Uterus (tissue), 4 donors: ENCODE results near the gene CLTC. TPM values are rescaled to one million over a fixed set of nuclear protein-coding genes. Genes with fewer than 3 reads are reported as not detected.
A peak's percentile ranks its signal among the peaks of the same experiment; 100 is the strongest.

Experiments
- DNase-seq, 2 donors: peaks; one replicate each; pipeline ENCODE4 v3.0.0-alpha.2; 2019 to 2020
- H3K27ac ChIP-seq, 2 donors: fragments of 200-600 bp; sonication (generic); 1 replicate in 1 of 2; 2 replicates in 1 of 2; pipeline ENCODE4 v1.5.1; 2016 to 2018
- H3K27me3 ChIP-seq, 2 donors: fragments of 200-600 bp; sonication (generic); one replicate each; pipeline ENCODE4 v1.5.1; 2018 to 2019; ENCODE audit warnings: control low read depth in 1 of 2
- H3K36me3 ChIP-seq, 2 donors: fragments of 200-600 bp; sonication (generic); one replicate each; pipeline ENCODE4 v1.5.1; 2019; ENCODE audit warnings: control low read depth in 1 of 2
- H3K4me1 ChIP-seq, 2 donors: fragments of 200-600 bp; sonication (generic); one replicate each; pipeline ENCODE4 v1.5.1; 2018 to 2019; ENCODE audit warnings: control low read depth in 1 of 2
- H3K4me3 ChIP-seq, 2 donors: fragments of 200-600 bp; sonication (generic); 1 replicate in 1 of 2; 2 replicates in 1 of 2; pipeline ENCODE4 v1.5.1; 2018 to 2019; ENCODE audit warnings: mild to moderate bottlenecking in 1 of 2
- H3K9me3 ChIP-seq, 2 donors: fragments of 200-600 bp; sonication (generic); one replicate each; pipeline ENCODE4 v1.5.1; 2019; ENCODE audit warnings: control low read depth in 1 of 2
- CTCF ChIP-seq, 4 experiments: fragments of 200-600 bp in 2 of 4; fragments of 450-650 bp in 2 of 4; sonication (generic) in 2 of 4; IDR thresholded peaks; one replicate each; pipeline ENCODE4 v1.5.1; 2016 to 2019; ENCODE audit warnings: antibody characterized with exemption in 4 of 4, mild to moderate bottlenecking in 2 of 4, moderate library complexity in 1 of 4
- POLR2A ChIP-seq, 2 donors: fragments of 450-650 bp; IDR thresholded peaks; one replicate each; pipeline ENCODE4 v1.6.1; 2016; ENCODE audit warnings: antibody characterized with exemption in 2 of 2, mild to moderate bottlenecking in 1 of 2, moderate library complexity in 1 of 2
- intact Hi-C: fragments of 100-400 bp; cut with DNase I; formaldehyde crosslinking; loops from one replicate; pipeline ENCODE4 v1.15.1; 2023; ENCODE audit warnings: low total_unique reads
- total RNA-seq, 4 donors: library from RNA; depleted of rRNA in 3 of 4; stranded (reverse); fragments of >200 nt in 3 of 4; gene quantifications; one replicate each; pipeline versions ENCODE4 v1.1.0 to v1.2.4, GENCODE V29; 2014 to 2023
- donor health status: DM: yes; HTN: yes; CAD: no.

The CLTC gene
- total RNA-seq, 4 donors from 2014 or later = 89.7 to 463 (median 245) TPM

DNA sequence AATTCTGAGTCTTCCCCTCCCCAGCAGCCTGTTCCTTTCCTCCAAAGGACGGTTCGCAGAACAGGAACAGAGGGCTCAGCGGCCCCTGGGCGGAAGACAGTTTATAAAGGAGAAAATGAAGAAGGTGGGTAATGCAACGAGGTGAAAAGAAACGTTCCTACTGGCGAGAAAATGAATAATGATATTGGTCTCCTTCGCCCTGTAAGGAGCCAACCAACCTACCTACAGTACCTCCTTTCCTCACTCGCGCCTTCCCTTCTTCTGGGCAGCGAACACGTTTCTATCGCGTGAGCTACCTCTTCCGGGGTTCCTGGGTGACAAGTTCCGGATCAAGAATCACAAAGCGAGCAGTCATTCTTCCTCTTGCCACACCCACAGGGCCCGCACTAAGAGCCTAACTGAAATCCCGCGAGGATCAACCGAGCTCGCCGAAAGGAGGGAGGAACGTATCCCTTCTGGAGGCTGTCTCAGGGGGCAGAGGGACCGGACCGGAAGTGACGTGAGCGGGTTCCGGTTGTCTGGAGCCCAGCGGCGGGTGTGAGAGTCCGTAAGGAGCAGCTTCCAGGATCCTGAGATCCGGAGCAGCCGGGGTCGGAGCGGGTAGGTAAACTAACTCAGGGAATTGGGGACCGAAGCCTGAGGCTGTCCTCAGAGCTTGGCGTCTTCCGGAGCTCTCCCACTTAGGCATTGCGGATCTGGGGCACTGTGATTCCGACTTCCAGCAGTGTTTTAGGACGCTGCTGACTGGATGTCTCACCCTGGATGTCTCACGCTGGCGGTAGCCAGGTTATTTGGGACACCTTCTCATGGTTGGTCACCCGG is 87.7 kb downstream of the CLTC start, which contains the start of the genes PTRH2 and VMP1:
Gene PTRH2 (minus strand): TSS at position 282 of the 822 bp plus-strand sequence. CDS start 9,452 bp downstream, outside the sequence.
Gene VMP1 (plus strand): TSS at position 506 of the 822 bp plus-strand sequence. CDS start 23,793 bp downstream, outside the sequence.
- Histone ChIP-seq H3K4me1 (no peaks in the 10 kb centered on the region), H3K27ac (peak within 1 kb of the TSS; percentile 79 to 84), H3K36me3 (no peaks in the 10 kb centered on the region), H3K27me3 (no peaks in the 10 kb centered on the region), H3K4me3 (peak within 1 kb of the TSS; percentile 73 to 95), H3K9me3 (no peaks in the 10 kb centered on the region)
- intact Hi-C loops = no loop called here
- DNase-seq = peak; percentile 97 to 98
- TF ChIP-seq POLR2A (IDR thresholded peaks at IDR 0.05) (peak; percentile 65 to 75), CTCF (IDR thresholded peaks at IDR 0.05) (no peak)

GRCh38 chr17:59707971-59708430 is 88.3 kb downstream of the CLTC start:
- H3K27ac ChIP-seq = peak overlapping the region; percentile 79 to 84
- no peaks in the 10 kb centered on the region for H3K36me3 ChIP-seq
- H3K9me3 ChIP-seq = no peaks in the 10 kb centered on the region
- H3K4me1 ChIP-seq = no peaks in the 10 kb centered on the region
- H3K27me3 ChIP-seq = no peaks in the 10 kb centered on the region
- intact Hi-C loops = no loop called here
- TF ChIP-seq POLR2A (IDR thresholded peaks at IDR 0.05) (no peak), CTCF (IDR thresholded peaks at IDR 0.05) (no peak)
- no peak for DNase-seq
- H3K4me3 ChIP-seq = peak overlapping the region; percentile 73 to 95

GRCh38 chr17:59711936-59712335 is 92.2 kb downstream of the CLTC start:
- no peaks in the 10 kb centered on the region for H3K27me3 ChIP-seq
- H3K36me3 ChIP-seq = no peaks in the 10 kb centered on the region
- no peak overlapping the region for H3K27ac ChIP-seq
- TF ChIP-seq POLR2A (IDR thresholded peaks at IDR 0.05) (no peak), CTCF (IDR thresholded peaks at IDR 0.05) (no peak)
- no peak overlapping the region for H3K4me3 ChIP-seq
- intact Hi-C loops = no loop called here
- DNase-seq = no peak
- H3K9me3 ChIP-seq = no peaks in the 10 kb centered on the region
- no peaks in the 10 kb centered on the region for H3K4me1 ChIP-seq

- intact Hi-C loops = no loop called here
- Histone ChIP-seq H3K36me3 (no peaks in the 10 kb centered on the region), H3K4me3 (no peak overlapping the region), H3K27ac (no peak overlapping the region), H3K9me3 (no peaks in the 10 kb centered on the region), H3K27me3 (no peaks in the 10 kb centered on the region), H3K4me1 (no peaks in the 10 kb centered on the region)
- TF ChIP-seq POLR2A (IDR thresholded peaks at IDR 0.05) (no peak), CTCF (IDR thresholded peaks at IDR 0.05) (no peak)
- no peak for DNase-seq
These were observed 93.2 kb downstream of the CLTC start for GRCh38 chr17:59712862-59713261.

GRCh38 chr17:59714255-59714654 is 94.6 kb downstream of the CLTC start:
- H3K36me3 ChIP-seq = no peaks in the 10 kb centered on the region
- DNase-seq = no peak
- TF ChIP-seq CTCF (IDR thresholded peaks at IDR 0.05) = no peak
- no peak for TF ChIP-seq POLR2A (IDR thresholded peaks at IDR 0.05)
- no peaks in the 10 kb centered on the region for H3K27me3 ChIP-seq
- H3K9me3 ChIP-seq = no peaks in the 10 kb centered on the region
- H3K4me3 ChIP-seq = no peak overlapping the region
- no peak overlapping the region for H3K27ac ChIP-seq
- intact Hi-C loops = no loop called here
- no peaks in the 10 kb centered on the region for H3K4me1 ChIP-seq
